DMS53 treated with DMSO at 0.1 percent for 48 hours (cell line): ENCODE measurements around the gene BET1.

ENCODE experiments used
- DNase-seq: peaks from one replicate; lab custom pipeline; 2025; ENCODE audit not compliant: unreplicated experiment; lab: John Stamatoyannopoulos, UW

The BET1 gene

GRCh38 chr7:94012746-94013145 lies 8.6 kb upstream of the BET1 start:
- no peak for DNase-seq

DNA sequence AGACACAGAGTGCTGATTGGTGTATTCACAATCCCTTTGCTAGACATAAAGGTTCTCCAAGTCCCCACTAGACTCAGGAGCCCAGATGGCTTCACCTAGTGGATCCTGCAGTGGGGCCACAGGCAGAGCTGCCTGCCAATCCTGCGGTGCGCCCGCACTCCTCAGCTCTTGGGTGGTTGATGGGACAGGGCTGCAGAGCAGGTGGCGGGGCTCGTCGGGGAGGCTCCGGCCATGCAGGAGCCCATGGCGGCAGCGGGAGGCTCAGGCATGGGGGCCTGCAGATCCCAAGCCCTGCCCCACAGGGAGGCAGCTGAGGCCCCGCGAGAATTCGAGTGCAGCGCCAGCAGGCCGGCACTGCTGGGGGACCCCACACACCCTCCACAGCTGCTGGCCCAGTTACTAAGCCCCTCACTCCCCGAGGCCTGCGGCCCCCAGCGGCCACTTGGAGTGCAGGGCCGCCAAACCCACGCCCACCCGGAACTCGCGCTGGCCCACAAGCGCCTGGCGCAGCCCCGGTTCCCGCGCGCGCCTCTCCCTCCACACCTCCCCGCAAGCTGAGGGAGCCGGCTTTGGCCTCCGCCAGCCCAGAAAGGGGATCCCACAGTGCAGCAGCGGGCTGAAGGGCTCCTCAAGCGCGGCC lies 7.7 kb upstream of the BET1 start:
- DNase-seq: no peak

DNA sequence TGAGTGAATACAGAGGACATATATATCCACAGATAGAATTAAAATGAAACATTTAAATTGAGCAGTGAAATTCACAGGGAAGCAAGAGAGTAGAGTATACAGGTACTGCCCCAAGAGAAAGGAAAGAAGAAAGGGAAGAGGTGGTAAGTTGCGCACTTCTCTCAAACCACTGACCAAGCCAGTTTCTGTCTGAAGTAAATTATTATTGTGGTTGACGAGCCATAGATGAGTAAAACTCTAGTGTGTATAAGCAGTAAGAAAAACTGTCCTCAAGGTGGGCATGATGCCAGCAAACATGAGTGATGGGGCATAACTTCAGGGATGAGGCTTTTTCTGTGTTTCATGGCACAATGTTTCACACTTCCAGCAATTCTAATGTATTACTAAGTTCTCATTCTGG lies 4.4 kb upstream of the BET1 start:
- no peak for DNase-seq

- no peak for DNase-seq
Observed at GRCh38 chr7:94005753-94006152, 1.6 kb upstream of the BET1 start.

- peak; percentile 28 for DNase-seq
Observed at GRCh38 chr7:94003446-94004023, 620 bp downstream of the BET1 start.

DNA sequence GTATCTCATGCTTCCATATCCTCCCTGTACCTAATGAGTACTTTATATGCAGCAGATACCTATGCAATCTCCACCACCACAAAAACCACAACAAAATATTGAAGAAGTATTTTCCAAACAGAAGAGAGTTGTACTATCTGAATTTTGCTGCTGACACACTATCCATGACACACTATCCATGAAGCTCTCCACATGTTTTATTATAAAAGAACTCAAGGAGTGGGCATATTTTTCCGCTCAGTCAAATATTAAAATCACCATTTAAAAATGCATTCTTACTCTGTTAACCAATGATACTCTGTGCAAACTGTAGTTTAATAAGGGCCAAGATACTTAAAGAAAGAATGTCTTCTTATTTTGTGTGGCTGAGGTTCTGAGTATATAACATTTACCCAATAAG lies 2.8 kb downstream of the BET1 start:
- no peak for DNase-seq

DNA sequence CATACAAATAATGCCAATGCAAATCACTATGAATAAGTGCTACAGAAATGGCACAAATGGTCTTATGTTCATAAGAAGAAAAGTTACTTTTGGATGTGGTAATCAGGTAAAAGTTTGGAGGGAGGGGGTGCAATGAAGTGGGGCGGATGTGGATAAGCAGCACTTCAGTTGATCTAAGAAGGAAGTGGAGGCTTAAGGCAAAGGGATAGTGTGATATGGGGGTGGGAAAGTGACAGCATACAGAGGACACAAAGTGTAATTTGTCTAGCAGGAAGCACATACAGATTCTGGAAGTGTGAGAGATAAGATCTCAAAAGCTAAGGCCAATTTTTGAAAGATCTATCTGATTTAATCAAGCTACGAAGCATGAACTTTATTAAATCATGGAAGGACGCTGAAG lies 6.3 kb downstream of the BET1 start:
- no peak for DNase-seq

DNA sequence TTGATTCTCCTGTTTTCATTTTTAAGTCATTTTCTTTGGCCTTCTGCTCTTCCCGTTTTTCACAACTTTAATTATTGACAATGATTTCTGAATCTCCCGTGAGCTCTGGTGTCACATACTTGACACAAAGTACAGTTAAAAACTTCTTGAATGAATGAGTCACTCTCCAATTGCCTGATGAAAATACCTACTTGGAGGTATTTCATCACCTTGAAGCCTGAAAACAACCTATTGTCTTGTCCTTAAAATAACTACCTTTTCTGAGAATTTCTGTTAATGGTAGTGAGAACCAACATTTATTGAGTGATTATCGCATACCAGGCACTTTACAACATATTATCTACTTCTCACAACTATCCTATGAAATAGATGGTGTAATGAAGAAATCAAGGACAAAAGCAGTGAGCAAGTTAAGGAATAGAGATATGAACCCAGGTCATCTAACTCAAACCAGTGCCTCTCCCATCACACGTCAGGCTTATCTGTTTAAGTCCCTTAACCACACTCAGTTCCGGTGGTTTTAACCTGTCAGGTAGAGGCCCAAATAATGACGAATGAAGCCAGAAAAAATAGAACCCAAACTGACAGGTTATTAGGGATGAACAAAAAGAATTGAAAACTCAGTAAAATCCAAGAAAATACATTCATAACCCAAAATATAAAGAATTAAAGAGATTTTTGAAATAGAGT lies 11.6 kb downstream of the BET1 start:
- no peak for DNase-seq

GRCh38 chr7:93987297-93987696 lies 16.9 kb downstream of the BET1 start:
- no peak for DNase-seq

DNA sequence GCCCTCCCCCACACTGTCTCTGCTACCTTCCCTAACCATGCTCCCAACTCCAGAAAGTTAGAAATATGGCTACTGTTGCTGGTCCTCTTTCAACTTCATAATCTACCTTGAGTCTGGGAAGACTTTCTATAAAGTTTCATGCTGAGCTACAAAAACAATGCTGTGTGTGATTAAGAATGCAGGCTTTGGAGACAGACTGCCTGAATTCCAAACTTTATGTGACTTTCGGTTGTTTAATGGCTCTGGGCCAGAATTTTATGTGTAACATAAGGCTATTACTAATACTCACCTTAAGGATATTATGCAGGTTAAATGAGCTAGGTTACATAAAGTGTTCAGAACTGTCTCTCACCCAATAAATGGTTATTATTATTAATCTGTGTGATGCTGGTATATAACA lies 19.1 kb downstream of the BET1 start:
- DNase-seq: no peak

DNA sequence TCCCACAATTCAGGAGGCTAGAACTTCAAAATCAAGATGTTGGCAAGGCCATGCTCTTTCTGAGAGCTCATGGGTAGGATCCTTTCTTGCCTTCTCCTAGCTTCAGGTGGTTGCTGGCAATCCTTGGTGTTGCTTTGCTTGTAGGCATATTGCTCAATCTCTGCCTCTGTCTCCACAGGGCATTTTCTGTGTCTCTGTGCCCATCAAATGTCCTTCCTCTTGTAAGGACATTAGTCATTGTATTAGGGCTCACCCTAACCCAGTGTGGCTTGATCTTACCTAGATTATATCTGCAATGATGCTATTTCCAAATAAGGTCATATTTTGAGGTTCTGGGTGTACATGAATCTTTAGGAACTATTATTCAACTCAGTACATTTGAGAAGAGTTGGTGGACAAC lies 20.1 kb downstream of the BET1 start:
- DNase-seq: no peak

DNA sequence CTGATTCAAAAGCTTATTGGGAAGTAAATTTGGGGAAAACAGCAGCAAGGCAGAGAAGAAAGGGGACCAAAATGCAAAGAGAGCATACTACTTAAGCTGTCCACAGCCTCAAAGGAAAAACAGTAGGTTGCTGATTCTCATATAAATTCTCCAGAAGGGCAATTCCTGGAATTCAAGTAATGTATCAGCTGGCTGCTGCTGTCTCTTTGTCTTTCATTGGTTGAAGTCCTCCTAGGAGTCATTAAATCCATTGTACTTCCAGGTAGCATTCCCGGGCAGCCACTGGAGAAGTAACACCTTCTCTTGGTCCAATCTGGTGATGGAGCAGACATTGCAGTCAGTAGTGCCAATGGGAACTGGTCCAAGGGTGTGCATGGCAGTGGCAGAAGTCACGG lies 22.7 kb downstream of the BET1 start:
- DNase-seq: no peak

- DNase-seq: no peak
Observed at GRCh38 chr7:93980744-93981479, 23.2 kb downstream of the BET1 start.

GRCh38 chr7:93977211-93977950 lies 26.8 kb downstream of the BET1 start:
- DNase-seq: no peak

DNA sequence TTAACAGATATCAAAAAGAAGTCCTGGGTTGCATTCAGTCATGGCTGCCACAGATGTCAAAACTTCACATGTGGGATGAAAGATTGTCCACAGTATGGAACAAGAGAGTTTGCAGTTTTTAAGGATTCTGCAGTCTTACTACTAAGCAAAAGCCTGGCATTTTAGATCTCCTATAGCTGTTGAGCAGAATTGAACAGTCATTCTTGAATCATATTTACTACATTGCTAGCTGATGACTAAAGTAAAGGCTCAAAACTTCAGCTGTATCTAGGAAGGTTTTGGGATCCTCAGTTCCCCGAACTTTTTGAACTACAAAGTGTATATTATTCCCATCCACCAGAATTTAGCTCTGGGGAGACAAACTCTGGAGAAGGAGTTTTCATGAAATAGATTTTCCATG lies 31.0 kb downstream of the BET1 start:
- DNase-seq: no peak

DNA sequence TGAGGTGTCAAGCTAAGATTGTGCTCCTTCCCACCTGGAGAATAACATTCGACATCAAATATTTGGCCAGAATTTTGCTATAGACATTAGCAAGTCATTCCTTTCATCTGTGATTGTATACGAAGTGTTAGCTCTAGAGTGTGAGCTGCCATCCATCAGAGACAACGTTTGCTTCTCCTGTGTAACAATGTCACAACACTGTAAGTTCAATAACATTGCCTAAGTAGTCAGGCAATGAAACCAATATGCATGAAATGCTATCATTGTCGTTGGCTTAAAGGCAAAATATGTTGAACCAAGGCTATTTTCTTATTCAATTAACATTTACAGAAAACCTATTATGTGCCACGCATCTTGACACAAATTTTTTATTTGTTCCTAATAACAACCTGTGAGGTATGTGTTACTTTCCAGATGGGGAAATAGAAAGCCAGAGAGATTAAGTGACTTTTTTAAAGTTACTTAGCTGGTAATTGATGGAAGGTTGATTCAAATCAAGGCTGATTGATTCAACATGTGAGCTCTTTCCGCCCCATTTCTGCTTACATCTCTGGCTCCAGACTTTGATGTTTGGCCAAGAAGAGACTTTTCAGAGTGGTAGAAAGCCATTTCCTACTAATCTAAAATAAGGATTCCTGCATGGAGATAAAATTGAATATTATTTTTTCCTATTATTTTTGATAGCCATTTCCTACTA lies 32.0 kb downstream of the BET1 start:
- no peak for DNase-seq

DNA sequence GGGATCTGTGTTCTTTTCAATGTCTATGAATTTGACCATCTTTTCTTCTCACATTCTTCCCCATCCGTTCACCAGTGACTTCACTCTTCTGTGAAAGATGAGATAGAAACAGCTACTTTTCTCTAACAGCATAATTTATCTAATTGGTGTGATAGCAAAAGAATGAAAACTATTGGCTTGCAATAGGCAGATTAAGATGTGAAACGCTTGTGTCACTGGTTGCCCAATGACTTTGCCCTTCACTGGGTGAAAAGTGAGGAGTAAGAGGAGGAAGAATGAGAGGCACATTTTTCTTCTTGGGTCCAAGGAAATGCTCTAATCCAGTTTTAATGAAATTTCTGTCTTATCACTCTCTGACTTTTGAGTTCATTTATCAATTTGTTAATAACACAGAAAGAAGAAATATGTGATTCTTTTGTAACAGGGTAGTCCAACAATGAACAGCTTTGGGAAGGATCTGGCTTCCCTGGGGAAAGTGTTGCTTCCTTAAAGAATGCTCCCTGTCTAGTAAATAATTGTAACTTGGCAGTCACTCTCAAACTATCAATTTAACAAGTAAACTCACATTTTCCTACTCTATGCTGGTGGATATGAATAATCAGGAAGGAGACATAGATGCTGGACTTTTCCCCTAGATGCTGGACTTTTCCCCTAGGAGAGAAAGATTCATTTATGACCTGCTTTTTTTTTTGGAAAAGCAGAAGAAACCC lies 35.1 kb downstream of the BET1 start:
- no peak for DNase-seq

DNA sequence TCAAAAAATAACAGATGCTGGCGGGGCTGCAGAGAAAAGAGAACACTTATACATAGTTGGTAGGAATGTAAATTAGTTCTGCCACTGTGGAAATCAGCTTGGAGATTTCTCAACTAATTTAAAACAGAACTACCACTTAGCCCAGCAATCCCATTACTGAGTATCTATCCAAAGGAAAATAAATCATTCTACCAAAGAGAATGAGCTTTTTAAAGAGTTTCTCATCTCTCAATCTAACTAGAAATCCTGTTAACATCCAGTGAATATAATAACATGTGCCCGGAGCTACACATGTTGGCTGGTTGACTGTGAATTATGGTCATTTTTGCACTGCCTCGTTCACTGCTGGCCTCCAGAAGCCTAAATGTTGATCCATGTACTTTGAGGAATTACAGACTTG lies 39.3 kb downstream of the BET1 start:
- no peak for DNase-seq

DNA sequence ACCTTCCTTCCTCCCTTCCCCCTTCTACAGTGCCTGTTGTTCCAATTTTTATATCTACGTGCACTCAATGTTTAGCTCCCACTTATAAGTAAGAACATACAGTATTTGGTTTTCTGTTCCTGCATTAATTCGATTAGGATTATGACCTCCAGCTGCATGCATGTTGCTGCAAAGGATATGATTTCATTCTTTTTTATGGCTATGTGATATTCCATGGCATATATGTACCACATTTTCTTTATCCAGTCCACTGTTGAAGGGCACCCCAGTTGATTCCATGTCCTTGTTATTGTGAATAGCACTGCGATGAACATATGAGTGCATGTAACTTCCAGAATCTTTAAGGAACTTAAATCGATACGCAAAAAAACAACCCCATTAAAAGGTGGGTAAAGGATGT lies 39.9 kb downstream of the BET1 start:
- no peak for DNase-seq

DNA sequence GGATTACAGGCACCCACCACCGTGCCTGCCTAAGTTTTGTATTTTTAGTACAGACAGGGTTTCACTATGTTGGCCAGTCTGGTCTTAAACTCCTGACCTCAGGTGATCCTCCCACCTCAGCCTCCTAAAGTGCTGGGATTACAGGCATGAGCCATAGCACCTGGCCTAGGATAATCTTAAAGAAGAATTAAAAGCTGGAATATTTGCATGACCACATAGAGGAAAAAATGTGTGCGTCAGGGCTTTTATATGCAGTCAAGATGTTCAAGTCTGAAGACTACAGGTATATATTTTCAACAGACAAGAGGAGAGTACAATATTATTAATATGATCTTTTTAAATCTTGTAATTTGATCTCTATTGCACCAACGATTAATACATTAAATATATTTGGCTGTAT lies 43.2 kb downstream of the BET1 start:
- DNase-seq: no peak
